DMS 273 (cell line): ENCODE measurements around the gene MUC16.
"Not testable (repeated sequence)": the region's sequence is repeated elsewhere in the genome, so short reads cannot be mapped to it uniquely, and the experiment has no call there.

Experiments used
- DNase-seq: peaks from one replicate; lab custom pipeline; 2025; ENCODE audit not compliant: unreplicated experiment; lab: John Stamatoyannopoulos, UW

The MUC16 gene

GRCh38 chr19:9009935-9010651, at the start of gene MUC16:
TSS of gene MUC16 (minus strand) at chr19:9010409.
- no peak for DNase-seq

- DNase-seq = no peak
Observed at GRCh38 chr19:9058905-9059667, 48.9 kb upstream of the MUC16 start.

- DNase-seq = no peak
Observed at GRCh38 chr19:9057505-9058258, 47.5 kb upstream of the MUC16 start.

- DNase-seq = not testable (repeated sequence)
Observed at GRCh38 chr19:9056131-9056530, 45.9 kb upstream of the MUC16 start.

GRCh38 chr19:9054765-9055164, 44.6 kb upstream of the MUC16 start:
- no peak for DNase-seq

GRCh38 chr19:9054207-9054606, 44.0 kb upstream of the MUC16 start:
- DNase-seq = no peak

- DNase-seq = not testable (repeated sequence)
Observed at GRCh38 chr19:9053674-9054073, 43.5 kb upstream of the MUC16 start.

GRCh38 chr19:9052894-9053293, 42.7 kb upstream of the MUC16 start:
- no peak for DNase-seq

- DNase-seq = no peak
Observed at GRCh38 chr19:9046694-9047093, 36.5 kb upstream of the MUC16 start.

- DNase-seq = no peak
Observed at GRCh38 chr19:9044449-9044848, 34.2 kb upstream of the MUC16 start.

GRCh38 chr19:9043524-9043923, 33.3 kb upstream of the MUC16 start:
- DNase-seq = no peak

- no peak for DNase-seq
Observed at GRCh38 chr19:9041023-9041422, 30.8 kb upstream of the MUC16 start.

- DNase-seq = no peak
Observed at GRCh38 chr19:9040131-9040530, 29.9 kb upstream of the MUC16 start.

- DNase-seq = no peak
Observed at GRCh38 chr19:9039728-9040127, 29.5 kb upstream of the MUC16 start.

GRCh38 chr19:9037400-9038062, 27.3 kb upstream of the MUC16 start:
- DNase-seq = no peak

- no peak for DNase-seq
Observed at GRCh38 chr19:9032136-9032631, 22.0 kb upstream of the MUC16 start.

GRCh38 chr19:9018163-9018875, 8.1 kb upstream of the MUC16 start:
- no peak for DNase-seq

GRCh38 chr19:9014803-9015202, 4.6 kb upstream of the MUC16 start:
- DNase-seq = no peak

GRCh38 chr19:9013988-9014387, 3.8 kb upstream of the MUC16 start:
- DNase-seq = no peak

GRCh38 chr19:9011875-9012274, 1.7 kb upstream of the MUC16 start:
- no peak for DNase-seq
